Measurements from ENCODE around the gene POU4F1. TPM values are rescaled to one million over a fixed set of nuclear protein-coding genes. Genes with fewer than 3 reads are reported as not detected.
A peak's percentile ranks its signal among the peaks of the same experiment; 100 is the strongest.

POU4F1 gene
- total and polyA plus RNA-seq, 2 of the 13 experiments (the other 11 are each of a cell fraction or from before 2014, with no cell fraction given): 1.0 to 1.1 TPM

GRCh38 chr13:78589206-78589605 is 14.1 kb downstream of the POU4F1 start (continued):
- TF ChIP-seq EHMT2 (IDR thresholded peaks at IDR 0.05; ENCODE audit: borderline replicate concordance, low read depth, low read length) (peak; percentile 93; the same call in 1 of the 2 replicates), ZNF629 (CRISPR knock-in tag; conservative IDR thresholded peaks at IDR 0.05) (no peak), CEBPB (IDR thresholded peaks at IDR 0.05; ENCODE audit: borderline replicate concordance, low read depth, low read length) (no peak), TOE1 (CRISPR knock-in tag; IDR thresholded peaks at IDR 0.05) (no peak), TBL1XR1 (IDR thresholded peaks at IDR 0.05; ENCODE audit: borderline replicate concordance, low read length, partially characterized antibody) (no peak), ZMAT5 (CRISPR knock-in tag; IDR thresholded peaks at IDR 0.05; ENCODE audit: borderline replicate concordance, low read depth) (no peak), RARA (CRISPR knock-in tag; IDR thresholded peaks at IDR 0.05) (peak; percentile 48; the same call in 1 of the 2 replicates), ZNF329 (CRISPR knock-in tag; IDR thresholded peaks at IDR 0.05; ENCODE audit: low read depth) (no peak), BRD4 (CRISPR knock-in tag; IDR thresholded peaks at IDR 0.05) (no peak), ZNF503 (CRISPR knock-in tag; IDR thresholded peaks at IDR 0.05) (no peak), DR1 (CRISPR knock-in tag; IDR thresholded peaks at IDR 0.05) (no peak), NFIB (CRISPR knock-in tag; IDR thresholded peaks at IDR 0.05; ENCODE audit: borderline replicate concordance) (no peak), ZNF616 (CRISPR knock-in tag; IDR thresholded peaks at IDR 0.05; ENCODE audit: low read depth) (no peak), ATF7 (IDR thresholded peaks at IDR 0.05) (no peak), ATF7 (CRISPR knock-in tag; IDR thresholded peaks at IDR 0.05) (no peak), SUZ12 (IDR thresholded peaks at IDR 0.05; ENCODE audit: low read depth, low read length) (no peak), ZNF607 (CRISPR knock-in tag; IDR thresholded peaks at IDR 0.05; ENCODE audit: borderline replicate concordance) (no peak), ZSCAN9 (CRISPR knock-in tag; IDR thresholded peaks at IDR 0.05; ENCODE audit: borderline replicate concordance) (peak; percentile 90; the same call in 1 of the 2 replicates), HDAC1 (CRISPR knock-in tag; IDR thresholded peaks at IDR 0.05) (no peak), ATF3 (CRISPR knock-in tag; IDR thresholded peaks at IDR 0.05) (no peak), CBX5 (CRISPR knock-in tag; IDR thresholded peaks at IDR 0.05; ENCODE audit: borderline replicate concordance) (no peak), KLF12 (CRISPR knock-in tag; IDR thresholded peaks at IDR 0.05; ENCODE audit: borderline replicate concordance) (no peak), ZNF441 (CRISPR knock-in tag; IDR thresholded peaks at IDR 0.05; ENCODE audit: borderline replicate concordance) (peak; percentile 65; the same call in 1 of the 2 replicates), MEIS1 (CRISPR knock-in tag; IDR thresholded peaks at IDR 0.05; ENCODE audit: borderline replicate concordance) (no peak), ZNF124 (CRISPR knock-in tag; IDR thresholded peaks at IDR 0.05) (no peak), ZNF850 (CRISPR knock-in tag; conservative IDR thresholded peaks at IDR 0.05) (no peak), SRY (CRISPR knock-in tag; IDR thresholded peaks at IDR 0.05) (peak; percentile 56; the same call in 1 of the 2 replicates), ZBTB25 (CRISPR knock-in tag; IDR thresholded peaks at IDR 0.05) (0 out of 2 replicates have a peak, but pooled peaks have one; percentile 48)
